Prostate gland (tissue), 2 donors: ENCODE data around the gene PWWP2B.

Experiments
- POLR2A ChIP-seq: fragments of 450-650 bp; IDR thresholded peaks from one replicate; pipeline ENCODE4 v1.6.1; 2016; ENCODE audit warnings: antibody characterized with exemption, mild to moderate bottlenecking
- TF ChIP-seq, protein P1 (sequence below), 4 experiments: fragments of 200-600 bp in 2 of 4; fragments of 450-650 bp in 2 of 4; sonication (generic) in 2 of 4; IDR thresholded peaks; 1 replicate in 3 of 4; 2 replicates in 1 of 4; pipeline ENCODE4 v1.5.1; 2016 to 2019; ENCODE audit warnings: antibody characterized with exemption in 4 of 4, mild to moderate bottlenecking in 2 of 4, moderate library complexity in 2 of 4

DNA sequence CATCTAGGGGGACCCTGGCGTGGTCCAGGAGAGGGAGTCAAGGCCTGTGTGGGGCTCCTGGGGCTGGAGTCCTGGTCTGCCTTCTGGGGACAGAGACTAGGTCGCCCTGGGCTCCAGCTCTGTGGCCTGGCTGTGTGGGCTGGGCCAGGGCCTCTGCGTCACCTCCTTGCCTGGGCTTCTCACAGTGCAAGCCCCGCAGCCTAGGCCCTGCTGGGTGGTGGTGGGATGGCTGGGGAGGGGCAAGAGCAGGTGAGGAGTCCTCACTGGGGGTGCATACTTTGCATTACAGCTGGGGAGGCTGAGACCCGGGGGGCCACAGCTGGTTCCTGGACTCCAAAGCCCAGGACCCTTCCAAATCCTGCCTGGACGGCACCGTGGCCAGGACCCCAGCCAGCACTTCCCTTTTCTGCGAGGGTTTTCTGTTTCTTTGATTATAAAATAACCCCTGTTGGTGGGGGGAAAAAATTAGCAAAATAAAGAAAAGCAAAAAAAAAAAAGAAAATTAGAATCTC lies 23.5 kb downstream of the PWWP2B start:
- TF ChIP-seq POLR2A = no peak
- TF ChIP-seq, protein P1, sequence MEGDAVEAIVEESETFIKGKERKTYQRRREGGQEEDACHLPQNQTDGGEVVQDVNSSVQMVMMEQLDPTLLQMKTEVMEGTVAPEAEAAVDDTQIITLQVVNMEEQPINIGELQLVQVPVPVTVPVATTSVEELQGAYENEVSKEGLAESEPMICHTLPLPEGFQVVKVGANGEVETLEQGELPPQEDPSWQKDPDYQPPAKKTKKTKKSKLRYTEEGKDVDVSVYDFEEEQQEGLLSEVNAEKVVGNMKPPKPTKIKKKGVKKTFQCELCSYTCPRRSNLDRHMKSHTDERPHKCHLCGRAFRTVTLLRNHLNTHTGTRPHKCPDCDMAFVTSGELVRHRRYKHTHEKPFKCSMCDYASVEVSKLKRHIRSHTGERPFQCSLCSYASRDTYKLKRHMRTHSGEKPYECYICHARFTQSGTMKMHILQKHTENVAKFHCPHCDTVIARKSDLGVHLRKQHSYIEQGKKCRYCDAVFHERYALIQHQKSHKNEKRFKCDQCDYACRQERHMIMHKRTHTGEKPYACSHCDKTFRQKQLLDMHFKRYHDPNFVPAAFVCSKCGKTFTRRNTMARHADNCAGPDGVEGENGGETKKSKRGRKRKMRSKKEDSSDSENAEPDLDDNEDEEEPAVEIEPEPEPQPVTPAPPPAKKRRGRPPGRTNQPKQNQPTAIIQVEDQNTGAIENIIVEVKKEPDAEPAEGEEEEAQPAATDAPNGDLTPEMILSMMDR (IDR thresholded peaks at IDR 0.05) = no peak
